Body of pancreas (tissue), 4 donors: ENCODE measurements around the gene GORASP2. TPM values are rescaled to one million over a fixed set of nuclear protein-coding genes. Genes with fewer than 3 reads are reported as not detected.

ENCODE experiments used
- ATAC-seq: fragments of 150-250 bp; one replicate; pipeline ENCODE4 v1.9.1; 2016
- DNase-seq, 4 donors: peaks; one replicate each; pipeline ENCODE4 v3.0.0-alpha.2; 2019
- H3K27ac ChIP-seq, 4 donors: fragments of 200-600 bp; sonication (generic); 1 replicate in 3 of 4; 2 replicates in 1 of 4; pipeline versions ENCODE4 v1.5.1 to v1.6.1; 2016 to 2019; ENCODE audit warnings: mild to moderate bottlenecking in 1 of 4, mixed read lengths in 1 of 4, moderate library complexity in 1 of 4
- H3K27me3 ChIP-seq, 2 donors: fragments of 200-600 bp; sonication (generic); one replicate each; pipeline ENCODE4 v1.6.0; 2016; ENCODE audit warnings: mild to moderate bottlenecking in 1 of 2
- H3K36me3 ChIP-seq, 2 donors: fragments of 200-600 bp; sonication (generic); replicated peaks in 1 of 2; 2 replicates each; pipeline ENCODE4 v1.5.1; 2016; ENCODE audit warnings: low read depth in 2 of 2; ENCODE audit not compliant: insufficient read depth in 1 of 2
- H3K4me1 ChIP-seq: fragments of 200-600 bp; sonication (generic); one replicate; pipeline ENCODE4 v1.6.0; 2016
- H3K4me3 ChIP-seq, 2 donors: fragments of 200-600 bp; sonication (generic); 1 replicate in 1 of 2; 2 replicates in 1 of 2; pipeline ENCODE4 v1.5.1; 2016 to 2019
- H3K9me3 ChIP-seq, 3 donors: fragments of 200-600 bp; sonication (generic); 1 replicate in 2 of 3; 2 replicates in 1 of 3; pipeline ENCODE4 v1.5.1; 2016
- CTCF ChIP-seq, 7 experiments: fragments of 450-650 bp in 4 of 7; fragments of 200-600 bp in 3 of 7; sonication (generic) in 3 of 7; IDR thresholded peaks; one replicate each; pipeline ENCODE4 v1.5.1; 2016 to 2019; ENCODE audit warnings: antibody characterized with exemption in 7 of 7
- POLR2A ChIP-seq, 3 donors: fragments of 450-650 bp; IDR thresholded peaks; one replicate each; pipeline ENCODE4 v1.6.1; 2016; ENCODE audit warnings: antibody characterized with exemption in 3 of 3, mild to moderate bottlenecking in 2 of 3
- WGBS, 2 donors: methylation state at CpG; one replicate each; pipeline ENCODE4 v1.1.5; 2017; 5-methylcytosine and 5-hydroxymethylcytosine counted together
- intact Hi-C: fragments of 100-400 bp; cut with DNase I; formaldehyde crosslinking; loops from one replicate; pipeline ENCODE4 v1.15.1; 2023
- total RNA-seq, 2 donors: library from RNA; depleted of rRNA; stranded (reverse); fragments of >200 nt; gene quantifications; one replicate each; pipeline ENCODE4 v1.1.0, GENCODE V29; 2016

Gene GORASP2
- total RNA-seq = 10 to 100 TPM; 44.4 to 65.6 TPM

- no peaks in the 10 kb centered on the region for H3K36me3 ChIP-seq
- peak within 1 kb of the TSS; percentile 91 to 98 (median 97) for H3K27ac ChIP-seq
- H3K9me3 ChIP-seq = no peaks in the 10 kb centered on the region
- 0 to 2% methylated on average over 16 to 89 of the region's 95 CpGs for WGBS, 2 donors
- intact Hi-C loops = no loop called here
- H3K4me3 ChIP-seq = peak within 1 kb of the TSS; percentile 69 to 96
- DNase-seq (peak; percentile 99 to 100 (median 99)), ATAC-seq (peak; percentile 96)
- TF ChIP-seq POLR2A (IDR thresholded peaks at IDR 0.05) = peak; percentile 97 to 98 (median 97)
- peak; percentile 96 to 100 (median 99) for TF ChIP-seq CTCF (IDR thresholded peaks at IDR 0.05)
- peaks cover 39% of the 10 kb centered on the region for H3K4me1 ChIP-seq
- H3K27me3 ChIP-seq = no peaks in the 10 kb centered on the region
These were observed at the start of gene GORASP2 for GRCh38 chr2:170928824-170929685. Gene GORASP2 (plus strand): TSS chr2:170929253. CDS start chr2:170929341, 88 bp downstream.

GRCh38 chr2:170881840-170882239 lies 47.2 kb upstream of the GORASP2 start:
- 61 to 62% methylated on average over 3 of the region's 3 CpGs for WGBS, 2 donors
- H3K36me3 ChIP-seq = no peaks in the 10 kb centered on the region
- no peak for DNase-seq
- no peaks in the 10 kb centered on the region for H3K4me1 ChIP-seq
- no peak overlapping the region for H3K27ac ChIP-seq
- no peaks in the 10 kb centered on the region for H3K27me3 ChIP-seq
- no peak overlapping the region for H3K4me3 ChIP-seq
- no peaks in the 10 kb centered on the region for H3K9me3 ChIP-seq
- no peak for ATAC-seq
- intact Hi-C loops = no loop called here
- no peak for TF ChIP-seq CTCF (IDR thresholded peaks at IDR 0.05)
- TF ChIP-seq POLR2A (IDR thresholded peaks at IDR 0.05) = no peak

- no peaks in the 10 kb centered on the region for H3K9me3 ChIP-seq
- H3K4me3 ChIP-seq = no peak overlapping the region
- DNase-seq (no peak), ATAC-seq (no peak)
- no peak for TF ChIP-seq CTCF (IDR thresholded peaks at IDR 0.05)
- no peak for TF ChIP-seq POLR2A (IDR thresholded peaks at IDR 0.05)
- H3K36me3 ChIP-seq = no peaks in the 10 kb centered on the region
- H3K4me1 ChIP-seq = no peaks in the 10 kb centered on the region
- WGBS, 2 donors = 62 to 84% methylated on average over 2 of the region's 2 CpGs
- no peaks in the 10 kb centered on the region for H3K27me3 ChIP-seq
- no peak overlapping the region for H3K27ac ChIP-seq
- intact Hi-C loops = no loop called here
These were observed 46.3 kb upstream of the GORASP2 start for GRCh38 chr2:170882758-170883157.

GRCh38 chr2:170883683-170884082 lies 45.4 kb upstream of the GORASP2 start:
- TF ChIP-seq POLR2A (IDR thresholded peaks at IDR 0.05) = no peak
- TF ChIP-seq CTCF (IDR thresholded peaks at IDR 0.05) = no peak
- Histone ChIP-seq H3K36me3 (no peaks in the 10 kb centered on the region), H3K27ac (no peak overlapping the region), H3K9me3 (no peaks in the 10 kb centered on the region), H3K27me3 (no peaks in the 10 kb centered on the region), H3K4me1 (no peaks in the 10 kb centered on the region), H3K4me3 (no peak overlapping the region)
- ATAC-seq = no peak
- intact Hi-C loops = no loop called here
- 80 to 88% methylated on average over 2 of the region's 2 CpGs for WGBS, 2 donors
- no peak for DNase-seq
